Measurements from ENCODE around the gene KIF13A.
"Not testable (repeated sequence)": the region's sequence is repeated elsewhere in the genome, so short reads cannot be mapped to it uniquely, and the experiment has no call there.

Gene KIF13A

DNA sequence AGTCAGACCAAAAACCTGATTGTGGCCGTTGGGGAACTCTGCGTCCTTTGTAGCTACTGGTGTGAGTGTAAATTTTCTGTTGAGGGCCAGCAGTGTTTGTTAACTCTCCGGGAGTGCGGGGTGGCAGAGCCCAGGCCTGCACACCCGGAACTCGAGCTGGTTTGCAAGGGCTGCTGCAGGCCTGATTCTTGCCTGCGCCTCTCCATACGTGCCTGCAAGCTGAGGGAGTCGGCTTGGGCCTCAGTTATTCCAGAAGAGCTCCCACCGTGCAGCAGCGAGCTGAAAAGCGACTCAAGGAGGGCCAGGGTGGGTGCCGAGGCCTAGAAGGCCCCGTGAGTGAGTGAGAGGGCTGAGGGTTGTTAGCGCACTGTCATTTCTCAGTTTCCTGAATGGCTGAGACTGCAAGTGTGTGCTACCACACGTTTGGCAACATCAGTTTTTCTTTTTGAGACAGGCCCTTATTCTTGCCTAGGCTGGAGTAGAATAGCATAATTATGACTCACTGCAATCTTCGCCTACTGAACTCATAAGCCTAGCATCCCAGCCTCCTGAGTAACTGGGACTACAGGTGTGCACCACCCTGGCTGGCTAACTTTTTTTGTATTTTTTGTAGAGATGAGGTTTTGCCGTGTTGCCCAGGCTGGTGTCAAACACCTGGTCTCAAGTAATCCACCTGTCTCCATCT, 33.9 kb upstream of the KIF13A start:
- Histone ChIP-seq H3K9ac (ENCODE audit: low read length) (no peak overlapping the region), H3K18ac (ENCODE audit: low read length) (no peak overlapping the region), H3K79me1 (ENCODE audit: low read length) (no peaks in the 10 kb centered on the region), H3K4me2 (ENCODE audit: low read length) (no peak overlapping the region), H3K4ac (ENCODE audit: low read depth, low read length) (no peak overlapping the region), H3K4me1 (ENCODE audit: control insufficient read depth, low read depth, low read length) (no peaks in the 10 kb centered on the region), H2AK5ac (ENCODE audit: low read length) (no peak overlapping the region), H3K23ac (ENCODE audit: low read length) (no peak overlapping the region), H3K27ac (ENCODE audit: low read depth, low read length) (no peak overlapping the region), H4K5ac (ENCODE audit: low read length) (no peak overlapping the region), H2BK15ac (replicated peaks; ENCODE audit: low read depth) (no peak overlapping the region), H3K79me2 (ENCODE audit: control insufficient read depth, insufficient read depth, low read length) (no peaks in the 10 kb centered on the region), H3K27me3 (ENCODE audit: insufficient read depth, low read length, poor library complexity) (no peaks in the 10 kb centered on the region), H3K4me3 (ENCODE audit: low read length) (no peak overlapping the region), H2BK5ac (ENCODE audit: low read length) (no peak overlapping the region), H3K36me3 (ENCODE audit: control insufficient read depth, insufficient read depth, low read length) (no peaks in the 10 kb centered on the region), H4K8ac (ENCODE audit: low read depth, low read length) (no peak overlapping the region), H3K56ac (ENCODE audit: low read length) (no peak overlapping the region), H2BK120ac (ENCODE audit: low read depth, low read length) (no peak overlapping the region)
- no CpG with 5 or more reads among the region's 18 CpGs for WGBS (ENCODE audit: extremely low coverage, insufficient coverage, low lambda C conversion rate)
- no peak for DNase-seq

DNA sequence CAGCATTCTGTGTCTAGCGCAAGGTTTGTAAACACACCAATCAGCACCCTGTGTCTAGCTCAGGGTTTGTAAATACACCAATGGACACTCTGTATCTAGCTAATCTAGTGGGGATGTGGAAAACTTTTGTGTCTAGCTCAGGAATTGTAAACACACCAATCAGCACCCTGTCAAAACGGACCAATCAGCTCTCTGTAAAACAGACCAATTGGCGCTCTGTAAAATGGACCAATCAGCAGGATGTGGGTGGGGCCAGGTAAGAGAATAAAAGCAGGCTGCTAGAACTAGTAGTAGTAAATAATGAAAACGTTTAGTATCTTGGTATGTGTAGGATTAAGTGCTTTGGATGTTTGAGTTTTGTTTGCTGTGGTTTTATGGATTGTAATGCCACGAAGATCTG, 33.1 kb upstream of the KIF13A start:
- not testable (repeated sequence) for H3K4ac ChIP-seq (ENCODE audit: low read depth, low read length); H4K8ac ChIP-seq (ENCODE audit: low read depth, low read length); H3K27me3 ChIP-seq (ENCODE audit: insufficient read depth, low read length, poor library complexity); H2AK5ac ChIP-seq (ENCODE audit: low read length); H3K4me1 ChIP-seq (ENCODE audit: control insufficient read depth, low read depth, low read length); H3K79me2 ChIP-seq (ENCODE audit: control insufficient read depth, insufficient read depth, low read length); H2BK5ac ChIP-seq (ENCODE audit: low read length); H2BK120ac ChIP-seq (ENCODE audit: low read depth, low read length); H2BK15ac ChIP-seq (replicated peaks; ENCODE audit: low read depth); H3K79me1 ChIP-seq (ENCODE audit: low read length); DNase-seq; H3K56ac ChIP-seq (ENCODE audit: low read length); H3K18ac ChIP-seq (ENCODE audit: low read length); H3K9ac ChIP-seq (ENCODE audit: low read length); H4K5ac ChIP-seq (ENCODE audit: low read length); H3K4me2 ChIP-seq (ENCODE audit: low read length); H3K4me3 ChIP-seq (ENCODE audit: low read length); H3K27ac ChIP-seq (ENCODE audit: low read depth, low read length); H3K23ac ChIP-seq (ENCODE audit: low read length); H3K36me3 ChIP-seq (ENCODE audit: control insufficient read depth, insufficient read depth, low read length)
- no CpG with 5 or more reads among the region's 5 CpGs for WGBS (ENCODE audit: extremely low coverage, insufficient coverage, low lambda C conversion rate)

DNA sequence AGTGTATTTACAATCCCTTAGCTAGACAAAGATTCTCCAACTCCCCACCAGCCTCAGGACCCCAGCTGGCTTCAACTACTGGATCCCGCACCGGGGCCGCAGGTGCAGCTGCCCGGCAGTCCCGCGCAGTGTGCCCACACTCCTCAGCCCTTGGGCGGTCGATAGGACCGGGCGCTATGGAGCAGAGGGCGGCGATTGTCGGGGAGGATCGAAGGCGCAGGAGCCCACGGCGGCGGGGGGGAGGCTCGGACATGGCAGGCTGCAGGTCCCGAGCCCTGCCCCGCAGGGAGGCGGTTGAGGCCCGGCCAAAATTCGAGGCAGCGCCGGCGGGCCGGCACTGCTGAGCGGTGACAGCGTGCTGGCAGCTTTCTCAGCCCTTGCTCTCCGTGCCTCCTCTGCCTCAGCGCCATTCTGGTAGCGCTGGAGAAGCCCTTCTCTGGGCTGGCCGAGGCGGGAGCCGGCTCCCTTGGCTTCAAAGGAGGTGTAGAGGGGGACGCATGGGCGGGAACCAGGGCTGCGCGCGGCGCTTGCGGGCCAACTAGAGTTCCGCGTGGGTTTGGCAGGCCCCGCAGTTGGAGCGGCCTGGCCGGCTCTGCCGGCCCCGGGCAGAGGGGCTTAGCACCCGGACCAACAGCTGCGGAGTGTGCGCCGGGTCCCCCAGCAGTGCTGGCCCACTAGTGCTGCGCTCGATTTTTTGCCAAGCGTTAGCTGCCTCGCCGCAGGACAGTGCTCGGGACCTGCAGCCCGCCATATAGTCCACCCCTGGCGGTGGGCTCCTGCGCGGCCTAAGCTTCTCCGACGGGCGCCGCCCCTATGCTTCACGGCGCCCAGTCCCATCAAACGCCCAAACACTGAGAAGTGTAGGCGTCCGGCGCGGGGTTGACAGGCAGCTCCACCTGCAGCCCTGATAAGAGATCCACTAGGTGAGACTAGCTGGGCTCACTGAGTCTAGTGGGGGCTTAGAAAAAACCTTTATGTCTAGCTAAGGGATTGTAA, 32.4 kb upstream of the KIF13A start:
- Histone ChIP-seq H3K23ac (ENCODE audit: low read length) (no peak overlapping the region), H2BK120ac (ENCODE audit: low read depth, low read length) (no peak overlapping the region), H3K27me3 (ENCODE audit: insufficient read depth, low read length, poor library complexity) (no peaks in the 10 kb centered on the region), H3K79me1 (ENCODE audit: low read length) (no peaks in the 10 kb centered on the region), H3K27ac (ENCODE audit: low read depth, low read length) (no peak overlapping the region), H3K4me2 (ENCODE audit: low read length) (no peak overlapping the region), H2AK5ac (ENCODE audit: low read length) (no peak overlapping the region), H3K4me3 (ENCODE audit: low read length) (no peak overlapping the region), H3K4ac (ENCODE audit: low read depth, low read length) (no peak overlapping the region), H2BK5ac (ENCODE audit: low read length) (no peak overlapping the region), H4K5ac (ENCODE audit: low read length) (no peak overlapping the region), H3K9ac (ENCODE audit: low read length) (no peak overlapping the region), H3K18ac (ENCODE audit: low read length) (no peak overlapping the region), H4K8ac (ENCODE audit: low read depth, low read length) (no peak overlapping the region), H3K56ac (ENCODE audit: low read length) (no peak overlapping the region), H3K79me2 (ENCODE audit: control insufficient read depth, insufficient read depth, low read length) (no peaks in the 10 kb centered on the region), H3K36me3 (ENCODE audit: control insufficient read depth, insufficient read depth, low read length) (no peaks in the 10 kb centered on the region), H2BK15ac (replicated peaks; ENCODE audit: low read depth) (no peak overlapping the region), H3K4me1 (ENCODE audit: control insufficient read depth, low read depth, low read length) (no peaks in the 10 kb centered on the region)
- no peak for DNase-seq
- no CpG with 5 or more reads among the region's 75 CpGs for WGBS (ENCODE audit: extremely low coverage, insufficient coverage, low lambda C conversion rate)

DNA sequence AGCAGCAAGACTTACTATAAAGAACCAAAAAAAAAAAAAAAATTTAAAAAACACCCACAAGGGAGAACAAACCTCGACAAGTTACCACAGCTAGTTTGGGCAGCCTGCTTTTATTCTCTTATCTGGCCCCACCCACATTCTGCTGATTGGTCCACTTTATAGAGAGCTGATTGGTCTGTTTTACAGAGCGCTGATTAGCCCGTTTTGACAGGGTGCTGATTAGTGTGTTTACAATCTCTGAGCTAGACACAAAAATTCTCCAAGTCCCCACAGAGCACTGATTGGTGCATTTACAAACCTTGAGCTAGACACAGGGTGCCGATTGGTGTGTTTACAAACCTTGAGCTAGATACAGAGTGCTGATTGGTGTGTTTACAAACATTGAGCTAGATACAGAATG, 31.7 kb upstream of the KIF13A start:
- H4K5ac ChIP-seq (ENCODE audit: low read length); H2AK5ac ChIP-seq (ENCODE audit: low read length); H3K27ac ChIP-seq (ENCODE audit: low read depth, low read length); H3K79me1 ChIP-seq (ENCODE audit: low read length); H3K4ac ChIP-seq (ENCODE audit: low read depth, low read length); H3K4me3 ChIP-seq (ENCODE audit: low read length); H3K27me3 ChIP-seq (ENCODE audit: insufficient read depth, low read length, poor library complexity); H3K9ac ChIP-seq (ENCODE audit: low read length); H2BK15ac ChIP-seq (replicated peaks; ENCODE audit: low read depth); H3K36me3 ChIP-seq (ENCODE audit: control insufficient read depth, insufficient read depth, low read length); H3K23ac ChIP-seq (ENCODE audit: low read length); H3K4me1 ChIP-seq (ENCODE audit: control insufficient read depth, low read depth, low read length); H2BK5ac ChIP-seq (ENCODE audit: low read length); H3K4me2 ChIP-seq (ENCODE audit: low read length); DNase-seq; H3K79me2 ChIP-seq (ENCODE audit: control insufficient read depth, insufficient read depth, low read length); H3K18ac ChIP-seq (ENCODE audit: low read length); H4K8ac ChIP-seq (ENCODE audit: low read depth, low read length); H3K56ac ChIP-seq (ENCODE audit: low read length); H2BK120ac ChIP-seq (ENCODE audit: low read depth, low read length): not testable (repeated sequence)
- no CpG with 5 or more reads among the region's 4 CpGs for WGBS (ENCODE audit: extremely low coverage, insufficient coverage, low lambda C conversion rate)

DNA sequence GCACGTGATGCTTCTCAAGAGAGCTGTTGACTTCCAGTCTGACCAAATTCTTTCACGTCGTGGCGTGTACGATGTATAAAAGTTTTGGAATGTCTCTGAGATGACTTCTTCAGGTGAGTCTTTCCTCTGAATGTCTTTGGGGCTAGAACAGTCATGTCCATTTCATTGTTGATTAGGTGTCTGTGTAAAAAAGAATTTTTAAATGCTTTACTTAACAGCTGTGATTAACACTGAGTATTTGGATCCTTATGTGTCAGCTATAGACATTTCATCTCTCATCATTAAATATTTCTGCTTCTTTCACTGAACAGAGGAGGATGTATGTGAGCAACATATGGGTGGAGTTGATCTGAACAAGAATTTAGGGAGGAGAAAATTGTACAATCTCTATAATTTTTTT, 29.3 kb upstream of the KIF13A start:
- Histone ChIP-seq H3K4me2 (ENCODE audit: low read length) (no peak overlapping the region), H3K4me1 (ENCODE audit: control insufficient read depth, low read depth, low read length) (no peaks in the 10 kb centered on the region), H2AK5ac (ENCODE audit: low read length) (no peak overlapping the region), H3K18ac (ENCODE audit: low read length) (no peak overlapping the region), H3K27ac (ENCODE audit: low read depth, low read length) (no peak overlapping the region), H2BK120ac (ENCODE audit: low read depth, low read length) (no peak overlapping the region), H4K5ac (ENCODE audit: low read length) (no peak overlapping the region), H3K4ac (ENCODE audit: low read depth, low read length) (no peak overlapping the region), H4K8ac (ENCODE audit: low read depth, low read length) (no peak overlapping the region), H3K36me3 (ENCODE audit: control insufficient read depth, insufficient read depth, low read length) (no peaks in the 10 kb centered on the region), H3K23ac (ENCODE audit: low read length) (no peak overlapping the region), H2BK5ac (ENCODE audit: low read length) (no peak overlapping the region), H3K27me3 (ENCODE audit: insufficient read depth, low read length, poor library complexity) (no peaks in the 10 kb centered on the region), H3K4me3 (ENCODE audit: low read length) (no peak overlapping the region), H3K79me2 (ENCODE audit: control insufficient read depth, insufficient read depth, low read length) (no peaks in the 10 kb centered on the region), H3K79me1 (ENCODE audit: low read length) (no peaks in the 10 kb centered on the region), H3K9ac (ENCODE audit: low read length) (no peak overlapping the region), H2BK15ac (replicated peaks; ENCODE audit: low read depth) (no peak overlapping the region), H3K56ac (ENCODE audit: low read length) (no peak overlapping the region)
- no CpG with 5 or more reads among the region's 5 CpGs for WGBS (ENCODE audit: extremely low coverage, insufficient coverage, low lambda C conversion rate)
- DNase-seq: no peak
